Pancreas (tissue), 10 donors: ENCODE measurements around the gene SPRY1. TPM values are rescaled to one million over a fixed set of nuclear protein-coding genes. Genes with fewer than 3 reads are reported as not detected.

Experiments
- ATAC-seq, 4 donors: fragments of 200-7000 bp; cut with Tn5 transposase; one replicate each; pipeline versions ENCODE4 v1.8.0 to v1.9.1; 2020; ENCODE audit warnings: mild to moderate bottlenecking in 4 of 4, moderate library complexity in 4 of 4
- DNase-seq, 6 donors: peaks; one replicate each; pipeline ENCODE4 v3.0.0-alpha.2; 2020
- FAIRE-seq: peaks from 2 replicates; lab custom pipeline; 2012; peaks lifted over from hg19 to GRCh38; lab: Jason Lieb, UNC
- H3K27ac ChIP-seq, 4 donors: fragments of 200-600 bp; sonication (generic); 1 replicate in 3 of 4; 2 replicates in 1 of 4; pipeline versions ENCODE4 v1.5.0 to v1.8.0; 2020
- H3K27me3 ChIP-seq, 4 donors: fragments of 200-600 bp; one replicate each; pipeline ENCODE4 v1.8.0; 2021
- H3K36me3 ChIP-seq, 3 donors: fragments of 200-600 bp; sonication (generic) in 1 of 3; one replicate each; pipeline versions ENCODE4 v1.5.0 to v1.8.0; 2020 to 2021
- H3K4me1 ChIP-seq, 3 donors: fragments of 200-600 bp; one replicate each; pipeline ENCODE4 v1.8.0; 2021
- H3K4me3 ChIP-seq, 4 donors: fragments of 200-600 bp; sonication (generic) in 2 of 4; one replicate each; pipeline versions ENCODE4 v1.5.0 to v1.8.0; 2020 to 2021
- H3K9me3 ChIP-seq, 4 donors: fragments of 200-600 bp; one replicate each; pipeline ENCODE4 v1.8.0; 2021
- CTCF ChIP-seq, 4 donors: fragments of 200-600 bp; sonication (generic) in 3 of 4; IDR thresholded peaks; one replicate each; pipeline versions ENCODE4 v1.5.0 to v1.8.0; 2021; ENCODE audit warnings: antibody characterized with exemption in 4 of 4
- WGBS, 2 donors: extraction: QIAGEN DNeasy Blood & Tissue Kit; methylation state at CpG; one replicate each; pipeline ENCODE4 v1.1.7; 2013; 5-methylcytosine and 5-hydroxymethylcytosine counted together
- intact Hi-C, 3 donors: fragments of 100-400 bp; cut with DNase I; formaldehyde crosslinking; loops; one replicate each; pipeline versions ENCODE4 v1.11.1 to v1.14.2; 2022
- polyA plus RNA-seq, 2 donors: library from polyadenylated mRNA; stranded (reverse); fragments of 200-250 nt; gene quantifications; one replicate each; pipeline ENCODE4 v1.2.3, GENCODE V29; 2013
- total RNA-seq, 6 donors: library from RNA; stranded (reverse); fragmentation: NEBNext Ultra II Directional in 4 of 6; extraction: Animal tissue kit (Norgen Biotek cat#: 25700) in 4 of 6; gene quantifications; one replicate each; pipeline versions ENCODE4 v1.2.1 to v1.2.4, GENCODE V29; 2021 to 2023
- donor health status: healthy with polysubstance abuse.
- donor health status: DM: no; HTN: no; CAD: no; lungs with moderate emphysema.
- donor health status: DM: no; HTN: no; CAD: no.
- donor health status: control.
- donor health status: control.
- donor health status: Bipolar disorder and iron deficiency.
- donor health status: DM: yes; HTN: yes; CAD: no.
- donor health status: DM: no; HTN: no; CAD: no.
- donor health status: DM: no; HTN: no; CAD: no.
- donor health status: DM: yes; HTN: yes; CAD: no.

SPRY1 gene
- total and polyA plus RNA-seq, 8 donors = 10.1 to 29.7 (median 17.1) TPM

- FAIRE-seq = no peak
- peaks cover 0 to 5% (median 0%) of the 10 kb centered on the region in 3 donors for H3K4me1 ChIP-seq
- DNase-seq = no peak
- WGBS, 2 donors = 89% methylated on average over 6 of the region's 6 CpGs
- H3K27me3 ChIP-seq = no peaks in the 10 kb centered on the region
- H3K27ac ChIP-seq = no peak overlapping the region
- no peaks in the 10 kb centered on the region for H3K9me3 ChIP-seq
- H3K36me3 ChIP-seq = no peaks in the 10 kb centered on the region
- H3K4me3 ChIP-seq = no peak overlapping the region
- TF ChIP-seq CTCF (IDR thresholded peaks at IDR 0.05) = no peak
- no peak for ATAC-seq
- intact Hi-C loops = no loop called here
These were observed 42.9 kb upstream of the SPRY1 start for GRCh38 chr4:123353656-123354055.

- no peak overlapping the region for H3K4me3 ChIP-seq
- no peak overlapping the region for H3K27ac ChIP-seq
- ATAC-seq = no peak
- H3K27me3 ChIP-seq = no peaks in the 10 kb centered on the region
- no peak for FAIRE-seq
- peaks cover 0 to 5% (median 0%) of the 10 kb centered on the region in 3 donors for H3K4me1 ChIP-seq
- no peaks in the 10 kb centered on the region for H3K9me3 ChIP-seq
- 87 to 88% methylated on average over 5 of the region's 5 CpGs for WGBS, 2 donors
- DNase-seq = no peak
- TF ChIP-seq CTCF (IDR thresholded peaks at IDR 0.05) = no peak
- intact Hi-C loops = no loop called here
- no peaks in the 10 kb centered on the region for H3K36me3 ChIP-seq
These were observed 41.9 kb upstream of the SPRY1 start for GRCh38 chr4:123354701-123355100.

DNA sequence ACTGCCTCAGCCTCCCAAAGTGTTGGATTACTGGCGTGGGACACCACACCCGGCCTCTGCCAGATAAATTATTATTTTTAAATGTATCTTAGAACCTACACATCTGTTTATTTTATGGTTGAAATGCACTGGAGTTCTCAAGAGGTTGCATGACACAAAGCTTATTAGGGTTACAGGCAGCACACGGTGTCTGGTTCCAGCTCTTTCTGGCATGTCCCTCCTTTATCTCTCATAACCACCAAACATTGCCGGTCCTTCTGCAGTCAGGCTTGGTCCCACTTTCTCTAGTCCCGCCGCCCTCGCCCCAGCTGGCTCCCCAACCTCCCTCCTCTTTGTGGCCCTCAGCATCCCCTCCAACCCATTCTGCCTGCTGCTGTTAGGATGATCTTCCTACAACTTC, 39.7 kb upstream of the SPRY1 start:
- 91 to 93% methylated on average over 7 of the region's 7 CpGs for WGBS, 2 donors
- DNase-seq = no peak
- no peak for TF ChIP-seq CTCF (IDR thresholded peaks at IDR 0.05)
- FAIRE-seq = no peak
- no peaks in the 10 kb centered on the region for H3K36me3 ChIP-seq
- no peak overlapping the region for H3K4me3 ChIP-seq
- H3K27ac ChIP-seq = no peak overlapping the region
- no peaks in the 10 kb centered on the region for H3K9me3 ChIP-seq
- ATAC-seq = no peak
- intact Hi-C loops = no loop called here
- H3K4me1 ChIP-seq = peaks cover 0 to 5% (median 0%) of the 10 kb centered on the region in 3 donors
- no peaks in the 10 kb centered on the region for H3K27me3 ChIP-seq

DNA sequence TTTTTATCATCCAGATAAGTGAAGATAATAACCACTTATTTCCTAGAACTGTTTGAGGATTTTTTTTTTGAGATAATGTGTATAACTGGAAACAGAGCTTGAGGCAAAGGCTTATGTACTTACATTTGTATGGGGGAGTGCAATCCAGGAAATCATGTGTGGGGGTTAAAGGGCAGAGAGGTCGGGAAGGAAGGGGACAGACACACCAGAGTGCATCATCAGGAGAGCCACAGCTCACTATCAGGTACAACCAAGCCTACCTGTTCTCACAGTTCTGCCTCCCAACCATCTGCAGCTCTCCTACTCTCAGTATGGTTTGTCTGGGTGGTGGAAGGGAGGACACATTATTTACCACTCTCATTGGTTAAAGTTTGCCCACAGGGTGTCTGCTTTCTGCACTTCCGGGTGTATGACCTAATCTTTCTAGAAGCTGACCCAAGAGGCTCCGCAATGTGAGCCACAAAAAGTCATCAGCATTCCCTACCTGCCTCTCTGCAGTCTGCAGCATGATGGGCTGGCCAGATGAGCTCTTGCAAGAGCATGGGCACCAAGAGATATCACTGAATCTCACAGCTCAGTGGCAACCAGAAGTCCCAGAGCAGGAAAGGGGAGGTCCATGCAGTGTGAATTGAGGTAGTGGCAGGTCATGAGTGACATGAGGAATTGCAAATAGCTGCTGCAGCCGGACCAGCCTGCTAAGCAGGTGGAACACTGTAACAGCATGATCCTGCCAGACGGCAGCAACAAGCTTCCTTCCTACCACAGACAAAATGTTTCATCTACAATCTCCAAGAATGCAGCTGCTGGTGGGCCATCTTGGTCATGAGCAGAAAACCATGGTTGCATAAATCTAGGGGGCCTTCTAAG, 36.9 kb upstream of the SPRY1 start:
- whole genome bisulfite sequencing, 2 donors = 67 to 69% methylated on average over 5 of the region's 5 CpGs
- Histone ChIP-seq H3K27me3 (no peaks in the 10 kb centered on the region), H3K27ac (no peak overlapping the region), H3K4me1 (no peaks in the 10 kb centered on the region), H3K36me3 (no peaks in the 10 kb centered on the region), H3K9me3 (no peaks in the 10 kb centered on the region), H3K4me3 (no peak overlapping the region)
- no peak for FAIRE-seq
- DNase-seq = no peak
- intact Hi-C loops = no loop called here
- TF ChIP-seq CTCF (IDR thresholded peaks at IDR 0.05) = no peak
- no peak for ATAC-seq
